Measurements from ENCODE around the gene CKMT1B. TPM values are rescaled to one million over a fixed set of nuclear protein-coding genes. Genes with fewer than 3 reads are reported as not detected.
"Not testable (repeated sequence)": the region's sequence is repeated elsewhere in the genome, so short reads cannot be mapped to it uniquely, and the experiment has no call there.

CKMT1B gene
- 1 to 10 TPM in 2 of 4 donors, under 1 TPM in 2; 0.13 to 2.2 (median 0.87) TPM for total RNA-seq

DNA sequence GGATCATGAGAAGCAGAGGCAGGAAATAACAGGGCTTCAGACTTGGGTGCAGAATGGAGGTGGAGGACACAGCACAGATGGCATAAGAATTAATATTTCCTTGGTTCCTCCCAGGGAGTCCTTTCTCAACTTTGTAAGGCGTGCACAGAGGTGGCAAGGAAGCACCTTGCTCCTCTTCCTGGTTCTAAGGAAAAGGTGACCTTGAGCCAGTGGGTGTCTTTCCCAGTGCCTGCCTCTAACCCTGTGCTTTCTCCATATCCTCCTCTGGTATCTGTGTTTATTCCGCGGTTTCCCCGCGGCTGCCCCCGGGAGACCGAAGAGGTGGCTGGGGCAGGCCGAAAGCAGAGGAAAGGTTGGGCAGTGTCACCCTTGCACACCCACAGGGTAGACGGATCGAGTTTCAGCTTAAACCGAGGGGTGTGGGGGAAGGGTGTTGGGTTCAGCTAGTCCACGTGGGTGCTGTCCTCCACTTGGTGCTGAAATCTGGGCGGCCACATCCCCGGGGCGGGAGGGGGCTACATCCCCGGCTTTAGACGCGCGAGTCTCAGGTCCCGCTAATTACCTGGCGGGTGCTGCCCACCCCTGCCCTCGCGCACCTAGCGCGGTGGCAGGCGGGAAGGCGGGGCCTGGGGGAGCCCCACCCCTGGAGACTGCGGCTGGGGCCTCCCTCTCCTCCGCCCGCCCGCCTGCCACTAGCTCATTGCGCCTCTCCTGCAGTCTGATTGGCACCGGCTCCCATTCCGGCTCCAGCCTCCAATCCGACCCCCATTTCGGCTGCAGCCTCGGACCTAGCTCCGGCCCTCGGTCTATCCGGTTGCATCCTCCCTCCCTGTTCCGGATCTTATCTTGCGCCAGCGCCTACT is at the start of gene CKMT1B:
Gene CKMT1B, plus strand, starts transcription at position 700 of the 863 bp plus-strand sequence. CDS start 192 bp downstream, outside the sequence.
- H3K9me3 ChIP-seq; H3K27me3 ChIP-seq; H3K27ac ChIP-seq (replicated peaks in 1 of 4); DNase-seq (ENCODE audit: extremely low spot score); H3K4me1 ChIP-seq; H3K36me3 ChIP-seq; intact Hi-C loops (cut with DNase I); H3K4me3 ChIP-seq: not testable (repeated sequence)
- no CpG with 5 or more reads among the region's 43 CpGs for WGBS

- peaks cover 0 to 15% (median 3%) of the 10 kb centered on the region in 4 donors for H3K36me3 ChIP-seq
- H3K27ac ChIP-seq (replicated peaks in 1 of 4): no peak overlapping the region
- no peak overlapping the region for H3K4me3 ChIP-seq
- no peaks in the 10 kb centered on the region for H3K4me1 ChIP-seq
- intact Hi-C loops (cut with DNase I): no loop called here
- TF ChIP-seq CTCF (IDR thresholded peaks at IDR 0.05) (no peak), POLR2AphosphoS5 (IDR thresholded peaks at IDR 0.05) (no peak), EP300 (IDR thresholded peaks at IDR 0.05) (no peak), POLR2A (IDR thresholded peaks at IDR 0.05; ENCODE audit: low read depth) (no peak)
- H3K9me3 ChIP-seq: no peaks in the 10 kb centered on the region
- H3K27me3 ChIP-seq: no peaks in the 10 kb centered on the region
- DNase-seq (ENCODE audit: extremely low spot score): no peak
Measured at GRCh38 chr15:43544266-43544665, 49.6 kb upstream of the CKMT1B start.

- Histone ChIP-seq H3K9me3 (no peaks in the 10 kb centered on the region), H3K36me3 (peaks cover 0 to 21% (median 2%) of the 10 kb centered on the region in 4 donors), H3K27me3 (no peaks in the 10 kb centered on the region), H3K27ac (replicated peaks in 1 of 4) (no peak overlapping the region), H3K4me1 (no peaks in the 10 kb centered on the region), H3K4me3 (no peak overlapping the region)
- TF ChIP-seq EP300 (IDR thresholded peaks at IDR 0.05) (no peak), CTCF (IDR thresholded peaks at IDR 0.05) (no peak), POLR2AphosphoS5 (IDR thresholded peaks at IDR 0.05) (no peak), POLR2A (IDR thresholded peaks at IDR 0.05; ENCODE audit: low read depth) (no peak)
- intact Hi-C loops (cut with DNase I): no loop called here
- no peak for DNase-seq (ENCODE audit: extremely low spot score)
- WGBS: 100% methylated on average over 1 of the region's 1 CpG
Measured at GRCh38 chr15:43545426-43545825, 48.4 kb upstream of the CKMT1B start.

GRCh38 chr15:43547539-43547938 is 46.3 kb upstream of the CKMT1B start:
- Histone ChIP-seq H3K9me3 (no peaks in the 10 kb centered on the region), H3K27me3 (no peaks in the 10 kb centered on the region), H3K4me3 (no peak overlapping the region), H3K4me1 (no peaks in the 10 kb centered on the region), H3K27ac (replicated peaks in 1 of 4) (no peak overlapping the region), H3K36me3 (peaks cover 0 to 23% (median 2%) of the 10 kb centered on the region in 4 donors)
- no peak for DNase-seq (ENCODE audit: extremely low spot score)
- TF ChIP-seq POLR2AphosphoS5 (IDR thresholded peaks at IDR 0.05) (no peak), CTCF (IDR thresholded peaks at IDR 0.05) (no peak), EP300 (IDR thresholded peaks at IDR 0.05) (no peak), POLR2A (IDR thresholded peaks at IDR 0.05; ENCODE audit: low read depth) (no peak)
- 94% methylated on average over 2 of the region's 2 CpGs for WGBS
- intact Hi-C loops (cut with DNase I): no loop called here

GRCh38 chr15:43550527-43551363 is 43.1 kb upstream of the CKMT1B start:
- no peak for DNase-seq (ENCODE audit: extremely low spot score)
- H3K9me3 ChIP-seq: no peaks in the 10 kb centered on the region
- H3K4me3 ChIP-seq: no peak overlapping the region
- TF ChIP-seq EP300 (IDR thresholded peaks at IDR 0.05) (no peak), CTCF (IDR thresholded peaks at IDR 0.05) (no peak), POLR2AphosphoS5 (IDR thresholded peaks at IDR 0.05) (no peak), POLR2A (IDR thresholded peaks at IDR 0.05; ENCODE audit: low read depth) (no peak)
- no peak overlapping the region for H3K27ac ChIP-seq (replicated peaks in 1 of 4)
- 77% methylated on average over 10 of the region's 10 CpGs for WGBS
- peaks cover 0 to 44% (median 2%) of the 10 kb centered on the region in 4 donors for H3K36me3 ChIP-seq
- no peaks in the 10 kb centered on the region for H3K4me1 ChIP-seq
- H3K27me3 ChIP-seq: no peaks in the 10 kb centered on the region
- intact Hi-C loops (cut with DNase I): no loop called here
